Gastrocnemius medialis (tissue), 4 donors: Measurements from ENCODE around the gene MEIOB.

Source experiments
- POLR2A ChIP-seq, 2 donors: fragments of 450-650 bp; IDR thresholded peaks; one replicate each; pipeline ENCODE4 v1.6.1; 2017; ENCODE audit warnings: antibody characterized with exemption in 2 of 2, mild to moderate bottlenecking in 2 of 2, moderate library complexity in 2 of 2
- TF ChIP-seq, protein P1 (sequence below), 5 experiments: fragments of 450-650 bp in 3 of 5; fragments of 200-600 bp in 2 of 5; sonication (generic) in 2 of 5; IDR thresholded peaks in 4 of 5; conservative IDR thresholded peaks in 1 of 5; 1 replicate in 4 of 5; 2 replicates in 1 of 5; pipeline ENCODE4 v1.5.1; 2016 to 2019; ENCODE audit warnings: antibody characterized with exemption in 5 of 5, mild to moderate bottlenecking in 3 of 5, moderate library complexity in 3 of 5

DNA sequence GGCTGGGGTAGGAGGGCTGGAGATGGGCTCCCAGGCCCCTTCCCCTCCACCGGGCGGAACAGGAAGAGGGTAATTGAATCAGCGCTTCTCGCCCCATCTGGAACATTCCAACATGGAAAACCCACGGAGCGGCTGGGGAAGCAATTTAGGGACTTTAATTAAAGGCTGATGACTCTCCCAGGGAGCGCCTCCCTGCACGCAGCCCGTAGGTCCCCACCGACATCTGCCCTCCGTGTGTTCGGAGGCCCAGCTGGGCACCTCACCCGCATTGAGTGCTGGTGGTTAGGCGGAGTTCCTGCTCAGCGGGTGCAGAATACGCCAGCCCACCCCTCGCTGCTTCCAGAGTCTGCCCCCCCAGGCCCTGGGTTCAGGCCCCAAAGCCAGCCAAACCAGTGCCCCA lies 36.2 kb upstream of the MEIOB start:
- TF ChIP-seq, protein P1, sequence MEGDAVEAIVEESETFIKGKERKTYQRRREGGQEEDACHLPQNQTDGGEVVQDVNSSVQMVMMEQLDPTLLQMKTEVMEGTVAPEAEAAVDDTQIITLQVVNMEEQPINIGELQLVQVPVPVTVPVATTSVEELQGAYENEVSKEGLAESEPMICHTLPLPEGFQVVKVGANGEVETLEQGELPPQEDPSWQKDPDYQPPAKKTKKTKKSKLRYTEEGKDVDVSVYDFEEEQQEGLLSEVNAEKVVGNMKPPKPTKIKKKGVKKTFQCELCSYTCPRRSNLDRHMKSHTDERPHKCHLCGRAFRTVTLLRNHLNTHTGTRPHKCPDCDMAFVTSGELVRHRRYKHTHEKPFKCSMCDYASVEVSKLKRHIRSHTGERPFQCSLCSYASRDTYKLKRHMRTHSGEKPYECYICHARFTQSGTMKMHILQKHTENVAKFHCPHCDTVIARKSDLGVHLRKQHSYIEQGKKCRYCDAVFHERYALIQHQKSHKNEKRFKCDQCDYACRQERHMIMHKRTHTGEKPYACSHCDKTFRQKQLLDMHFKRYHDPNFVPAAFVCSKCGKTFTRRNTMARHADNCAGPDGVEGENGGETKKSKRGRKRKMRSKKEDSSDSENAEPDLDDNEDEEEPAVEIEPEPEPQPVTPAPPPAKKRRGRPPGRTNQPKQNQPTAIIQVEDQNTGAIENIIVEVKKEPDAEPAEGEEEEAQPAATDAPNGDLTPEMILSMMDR (IDR thresholded peaks at IDR 0.05 in 4 of 5, conservative IDR thresholded peaks at IDR 0.05 in 1 of 5) = no peak
- no peak for TF ChIP-seq POLR2A (IDR thresholded peaks at IDR 0.05)
